GM23338 (cell line): ENCODE data around the gene PLPPR2. TPM values are rescaled to one million over a fixed set of nuclear protein-coding genes. Genes with fewer than 3 reads are reported as not detected.

Source experiments
- ATAC-seq: fragments of 200-7000 bp; cut with Tn5 transposase; 3 replicates; pipeline ENCODE4 v1.9.1; 2020
- DNase-seq: peaks from one replicate; pipeline ENCODE4 v3.0.0-alpha.2; 2015; ENCODE audit warnings: low spot score
- H2AFZ ChIP-seq: fragments of 200-600 bp; sonication (generic); 2 replicates; pipeline ENCODE4 v1.8.0; 2016; ENCODE audit warnings: antibody characterized with exemption, mild to moderate bottlenecking, moderate library complexity
- H3F3A ChIP-seq: fragments of 200-600 bp; sonication (generic); replicated peaks from 2 replicates; pipeline ENCODE4 v1.8.0; 2017; ENCODE audit warnings: antibody characterized with exemption, mixed run types, low read depth
- H3K27ac ChIP-seq: fragments of 200-600 bp; sonication (generic); 2 replicates; pipeline ENCODE4 v1.6.1; 2016; ENCODE audit warnings: low read depth
- H3K27me3 ChIP-seq: fragments of 200-600 bp; sonication (generic); 2 replicates; pipeline ENCODE4 v1.8.0; 2016; ENCODE audit warnings: mild to moderate bottlenecking, mixed run types, moderate library complexity; ENCODE audit not compliant: insufficient read depth
- H3K36me3 ChIP-seq: fragments of 200-600 bp; sonication (generic); 2 replicates; pipeline ENCODE4 v1.8.0; 2016; ENCODE audit warnings: mild to moderate bottlenecking; ENCODE audit not compliant: insufficient read depth
- H3K4me1 ChIP-seq: fragments of 200-600 bp; sonication (generic); 2 replicates; pipeline ENCODE4 v1.8.0; 2016; ENCODE audit warnings: mild to moderate bottlenecking, moderate library complexity; ENCODE audit not compliant: insufficient read depth
- H3K4me2 ChIP-seq: fragments of 200-600 bp; sonication (generic); 2 replicates; pipeline ENCODE4 v1.7.1; 2017; ENCODE audit warnings: mixed run types
- H3K4me3 ChIP-seq: fragments of 200-600 bp; sonication (generic); 2 replicates; pipeline ENCODE4 v1.6.1; 2016; ENCODE audit warnings: mixed run types
- H3K79me2 ChIP-seq: fragments of 200-600 bp; sonication (generic); replicated peaks from 2 replicates; pipeline ENCODE4 v1.8.0; 2017; ENCODE audit warnings: mild to moderate bottlenecking; ENCODE audit not compliant: insufficient read depth
- H3K9me2 ChIP-seq: fragments of 200-600 bp; sonication (generic); 2 replicates; pipeline ENCODE4 v1.8.0; 2017; ENCODE audit not compliant: insufficient read depth
- H4K20me1 ChIP-seq: fragments of 200-600 bp; sonication (generic); replicated peaks from 2 replicates; pipeline ENCODE4 v1.8.0; 2017; ENCODE audit warnings: mild to moderate bottlenecking; ENCODE audit not compliant: insufficient read depth
- H3K27ac Mint-ChIP-seq: 2 replicates; pipeline ENCODE4 v1.8.0; 2020; ENCODE audit warnings: inconsistent platforms, mild to moderate bottlenecking, moderate library complexity, mixed read lengths
- H3K27me3 Mint-ChIP-seq: 3 replicates; pipeline ENCODE4 v1.8.0; 2022; ENCODE audit warnings: low read depth, mild to moderate bottlenecking, moderate library complexity, mixed read lengths, inconsistent platforms; ENCODE audit not compliant: insufficient read depth, poor library complexity
- H3K36me3 Mint-ChIP-seq: 3 replicates; pipeline ENCODE4 v1.8.0; 2021; ENCODE audit warnings: low read depth, mild to moderate bottlenecking, inconsistent platforms, moderate library complexity, mixed read lengths
- H3K4me1 Mint-ChIP-seq: 3 replicates; pipeline ENCODE4 v1.8.0; 2020; ENCODE audit warnings: mild to moderate bottlenecking, inconsistent platforms, mixed read lengths
- H3K4me3 Mint-ChIP-seq: 3 replicates; pipeline ENCODE4 v1.8.0; 2021; ENCODE audit warnings: moderate library complexity, mild to moderate bottlenecking, inconsistent platforms, mixed read lengths
- H3K9me3 Mint-ChIP-seq: 3 replicates; pipeline ENCODE4 v1.8.0; 2020; ENCODE audit warnings: moderate library complexity, mild to moderate bottlenecking, inconsistent platforms, mixed read lengths
- CREB1 ChIP-seq: fragments of 250-450 bp; sonication (Bioruptor Pico); IDR thresholded peaks from 2 replicates; pipeline ENCODE4 v1.5.0; 2020; ENCODE audit warnings: low read depth, mild to moderate bottlenecking, moderate library complexity
- EZH2 ChIP-seq: fragments of 200-600 bp; sonication (generic); IDR thresholded peaks from one replicate; pipeline ENCODE4 v1.8.0; 2017; ENCODE audit warnings: antibody characterized with exemption, mild to moderate bottlenecking, low read depth; ENCODE audit not compliant: unreplicated experiment
- EZH2phosphoT487 ChIP-seq: fragments of 200-600 bp; sonication (generic); IDR thresholded peaks from one replicate; pipeline ENCODE4 v1.8.1; 2018; ENCODE audit warnings: antibody characterized with exemption; ENCODE audit not compliant: unreplicated experiment
- JUNB ChIP-seq: IDR thresholded peaks from one replicate; pipeline ENCODE4 v1.6.1; 2016; ENCODE audit warnings: antibody characterized with exemption; ENCODE audit not compliant: unreplicated experiment
- POLR2AphosphoS5 ChIP-seq: IDR thresholded peaks from 2 replicates; pipeline ENCODE4 v1.6.1; 2016; ENCODE audit warnings: antibody characterized with exemption, low read depth
- STAT1 ChIP-seq: IDR thresholded peaks from one replicate; pipeline ENCODE4 v1.6.1; 2016; ENCODE audit warnings: antibody characterized with exemption; ENCODE audit not compliant: unreplicated experiment
- ZNF114 ChIP-seq: fragments of 250-450 bp; sonication (Bioruptor Pico); IDR thresholded peaks from 2 replicates; pipeline ENCODE4 v1.5.0; 2020; ENCODE audit warnings: mild to moderate bottlenecking, moderate library complexity
- polyA plus RNA-seq: library from polyadenylated mRNA; unstranded; fragments of >200 nt; fragmentation: Nextera tagmentation; extraction: Ambion mirVana; gene quantifications from 2 replicates; pipeline ENCODE4 v1.2.1, GENCODE V29; 2016
- total RNA-seq: library from RNA; depleted of rRNA; stranded (reverse); fragments of >200 nt; shearing (Covaris generic); gene quantifications from 2 replicates; pipeline ENCODE4 v1.2.3, GENCODE V29; 2014
- TF ChIP-seq, protein P1 (sequence below): IDR thresholded peaks from 2 replicates; pipeline ENCODE4 v1.6.1; 2016; ENCODE audit warnings: antibody characterized with exemption
- TF ChIP-seq, protein P2 (sequence below): IDR thresholded peaks from one replicate; pipeline ENCODE4 v1.6.1; 2018; ENCODE audit warnings: antibody characterized with exemption; ENCODE audit not compliant: unreplicated experiment

Gene PLPPR2
- total and polyA plus RNA-seq, 2 experiments from 2014 or later, result 9.0 to 12.0 TPM

- Histone ChIP-seq H3K9me2 (no peaks in the 10 kb centered on the region), H3F3A (peaks cover 22% of the 10 kb centered on the region), H3K36me3 (no peaks in the 10 kb centered on the region), H3K27me3 (no peaks in the 10 kb centered on the region), H2AFZ (no peak overlapping the region), H3K4me1 (peaks cover 10% of the 10 kb centered on the region), H3K4me3 (peak overlapping the region; percentile 58), H3K4me2 (peak overlapping the region; percentile 89), H3K79me2 (peaks cover 10% of the 10 kb centered on the region; the same call in 1 of the 2 replicates), H3K27ac (peak overlapping the region; percentile 96), H4K20me1 (no peaks in the 10 kb centered on the region)
- H3K9me3 Mint-ChIP-seq, result peaks cover 3% of the 10 kb centered on the region; the same call in 1 of the 3 replicates
- H3K4me1 Mint-ChIP-seq, result peaks cover 30% of the 10 kb centered on the region
- H3K4me3 Mint-ChIP-seq, result peak overlapping the region; percentile 94
- H3K36me3 Mint-ChIP-seq, result peaks cover 11% of the 10 kb centered on the region; the same call in 2 of the 3 replicates
- no peak for ATAC-seq
- TF ChIP-seq STAT1 (no peak), EZH2phosphoT487 (no peak)
- no peak overlapping the region for H3K27ac Mint-ChIP-seq
- no peak for DNase-seq
- H3K27me3 Mint-ChIP-seq, result peaks cover 16% of the 10 kb centered on the region
These were observed 24.7 kb downstream of the PLPPR2 start for GRCh38 chr19:11379857-11380350.

GRCh38 chr19:11380653-11381537 is 25.7 kb downstream of the PLPPR2 start:
- peaks cover 13% of the 10 kb centered on the region for H3K27me3 Mint-ChIP-seq
- Histone ChIP-seq H4K20me1 (no peaks in the 10 kb centered on the region), H3K27me3 (no peaks in the 10 kb centered on the region), H3K27ac (peak overlapping the region; percentile 96), H3F3A (peaks cover 19% of the 10 kb centered on the region), H3K4me2 (peak overlapping the region; percentile 92), H2AFZ (peak overlapping the region; percentile 74), H3K36me3 (no peaks in the 10 kb centered on the region), H3K4me1 (peaks cover 6% of the 10 kb centered on the region), H3K79me2 (peaks cover 7% of the 10 kb centered on the region; the same call in 1 of the 2 replicates), H3K4me3 (peak overlapping the region; percentile 58), H3K9me2 (no peaks in the 10 kb centered on the region)
- peaks cover 9% of the 10 kb centered on the region; the same call in 2 of the 3 replicates for H3K36me3 Mint-ChIP-seq
- DNase-seq (peak; percentile 100), ATAC-seq (peak; percentile 68)
- H3K4me1 Mint-ChIP-seq, result peaks cover 25% of the 10 kb centered on the region
- peak overlapping the region; percentile 94 for H3K4me3 Mint-ChIP-seq
- peaks cover 3% of the 10 kb centered on the region; the same call in 1 of the 3 replicates for H3K9me3 Mint-ChIP-seq
- peak overlapping the region; percentile 99 for H3K27ac Mint-ChIP-seq
- TF ChIP-seq CREB1 (CRISPR knock-in tag) (peak; percentile 89), ZNF114 (no peak), STAT1 (no peak), POLR2AphosphoS5 (peak; percentile 84), JUNB (no peak), EZH2 (no peak), EZH2phosphoT487 (no peak)
- TF ChIP-seq, protein P1, sequence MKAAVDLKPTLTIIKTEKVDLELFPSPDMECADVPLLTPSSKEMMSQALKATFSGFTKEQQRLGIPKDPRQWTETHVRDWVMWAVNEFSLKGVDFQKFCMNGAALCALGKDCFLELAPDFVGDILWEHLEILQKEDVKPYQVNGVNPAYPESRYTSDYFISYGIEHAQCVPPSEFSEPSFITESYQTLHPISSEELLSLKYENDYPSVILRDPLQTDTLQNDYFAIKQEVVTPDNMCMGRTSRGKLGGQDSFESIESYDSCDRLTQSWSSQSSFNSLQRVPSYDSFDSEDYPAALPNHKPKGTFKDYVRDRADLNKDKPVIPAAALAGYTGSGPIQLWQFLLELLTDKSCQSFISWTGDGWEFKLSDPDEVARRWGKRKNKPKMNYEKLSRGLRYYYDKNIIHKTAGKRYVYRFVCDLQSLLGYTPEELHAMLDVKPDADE, result peak; percentile 12; the same call in 1 of the 2 replicates
- TF ChIP-seq, protein P2, sequence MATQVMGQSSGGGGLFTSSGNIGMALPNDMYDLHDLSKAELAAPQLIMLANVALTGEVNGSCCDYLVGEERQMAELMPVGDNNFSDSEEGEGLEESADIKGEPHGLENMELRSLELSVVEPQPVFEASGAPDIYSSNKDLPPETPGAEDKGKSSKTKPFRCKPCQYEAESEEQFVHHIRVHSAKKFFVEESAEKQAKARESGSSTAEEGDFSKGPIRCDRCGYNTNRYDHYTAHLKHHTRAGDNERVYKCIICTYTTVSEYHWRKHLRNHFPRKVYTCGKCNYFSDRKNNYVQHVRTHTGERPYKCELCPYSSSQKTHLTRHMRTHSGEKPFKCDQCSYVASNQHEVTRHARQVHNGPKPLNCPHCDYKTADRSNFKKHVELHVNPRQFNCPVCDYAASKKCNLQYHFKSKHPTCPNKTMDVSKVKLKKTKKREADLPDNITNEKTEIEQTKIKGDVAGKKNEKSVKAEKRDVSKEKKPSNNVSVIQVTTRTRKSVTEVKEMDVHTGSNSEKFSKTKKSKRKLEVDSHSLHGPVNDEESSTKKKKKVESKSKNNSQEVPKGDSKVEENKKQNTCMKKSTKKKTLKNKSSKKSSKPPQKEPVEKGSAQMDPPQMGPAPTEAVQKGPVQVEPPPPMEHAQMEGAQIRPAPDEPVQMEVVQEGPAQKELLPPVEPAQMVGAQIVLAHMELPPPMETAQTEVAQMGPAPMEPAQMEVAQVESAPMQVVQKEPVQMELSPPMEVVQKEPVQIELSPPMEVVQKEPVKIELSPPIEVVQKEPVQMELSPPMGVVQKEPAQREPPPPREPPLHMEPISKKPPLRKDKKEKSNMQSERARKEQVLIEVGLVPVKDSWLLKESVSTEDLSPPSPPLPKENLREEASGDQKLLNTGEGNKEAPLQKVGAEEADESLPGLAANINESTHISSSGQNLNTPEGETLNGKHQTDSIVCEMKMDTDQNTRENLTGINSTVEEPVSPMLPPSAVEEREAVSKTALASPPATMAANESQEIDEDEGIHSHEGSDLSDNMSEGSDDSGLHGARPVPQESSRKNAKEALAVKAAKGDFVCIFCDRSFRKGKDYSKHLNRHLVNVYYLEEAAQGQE, result peak; percentile 30
